ENCODE data around the gene BICDL2.

- no peak for TF ChIP-seq CTCF (conservative IDR thresholded peaks at IDR 0.05 in 1 of 2, IDR thresholded peaks at IDR 0.05 in 1 of 2; ENCODE audit: low read depth in 1 of 2, low read length in 2 of 2)
- TF ChIP-seq EZH2 (IDR thresholded peaks at IDR 0.05; ENCODE audit: low read length, missing control alignments): no peak
These were observed 19.4 kb downstream of the BICDL2 start for GRCh38 chr16:3017344-3017743.

Measured in fibroblast of lung (primary cell).